Vagina (tissue), 2 donors: ENCODE measurements around the gene CLDN1. TPM values are rescaled to one million over a fixed set of nuclear protein-coding genes. Genes with fewer than 3 reads are reported as not detected.
A peak's percentile ranks its signal among the peaks of the same experiment; 100 is the strongest.

Source experiments
- DNase-seq, 2 donors: peaks; one replicate each; pipeline ENCODE4 v3.0.0-alpha.2; 2017; ENCODE audit errors: extremely low spot score in 2 of 2
- H3K27ac ChIP-seq: fragments of 200-600 bp; sonication (generic); one replicate; pipeline ENCODE4 v1.5.1; 2019
- H3K27me3 ChIP-seq: fragments of 200-600 bp; sonication (generic); one replicate; pipeline ENCODE4 v1.5.1; 2019
- H3K36me3 ChIP-seq, 2 donors: fragments of 200-600 bp; sonication (generic); one replicate each; pipeline ENCODE4 v1.5.1; 2017 to 2019
- H3K4me1 ChIP-seq: fragments of 200-600 bp; sonication (generic); one replicate; pipeline ENCODE4 v1.5.1; 2019
- H3K4me3 ChIP-seq, 2 donors: fragments of 200-600 bp; sonication (generic); 1 replicate in 1 of 2; 2 replicates in 1 of 2; pipeline ENCODE4 v1.5.1; 2016 to 2019
- H3K9me3 ChIP-seq: fragments of 200-600 bp; sonication (generic); one replicate; pipeline ENCODE4 v1.5.1; 2019
- CTCF ChIP-seq, 3 experiments: fragments of 450-650 bp in 2 of 3; fragments of 200-600 bp in 1 of 3; sonication (generic) in 1 of 3; IDR thresholded peaks; one replicate each; pipeline ENCODE4 v1.5.1; 2017 to 2019; ENCODE audit warnings: antibody characterized with exemption in 3 of 3, mild to moderate bottlenecking in 2 of 3, moderate library complexity in 2 of 3
- POLR2A ChIP-seq, 2 donors: fragments of 450-650 bp; IDR thresholded peaks; one replicate each; pipeline ENCODE4 v1.6.1; 2017; ENCODE audit warnings: antibody characterized with exemption in 2 of 2, mild to moderate bottlenecking in 2 of 2, moderate library complexity in 2 of 2
- POLR2AphosphoS5 ChIP-seq, 2 donors: sonication (generic); formaldehyde crosslinking; IDR thresholded peaks; one replicate each; pipeline ENCODE4 v1.9.0; 2017; ENCODE audit warnings: antibody characterized with exemption in 2 of 2, mild to moderate bottlenecking in 2 of 2, low read depth in 1 of 2; ENCODE audit not compliant: insufficient read depth in 1 of 2
- intact Hi-C: fragments of 100-400 bp; cut with DNase I; formaldehyde crosslinking; loops from one replicate; pipeline ENCODE4 v1.15.1; 2023
- total RNA-seq: library from RNA; depleted of rRNA; stranded (reverse); fragments of >200 nt; gene quantifications from one replicate; pipeline ENCODE4 v1.2.3, GENCODE V29; 2016

CLDN1 gene
- 48.6 TPM for total RNA-seq

GRCh38 chr3:190321789-190322603 is at the start of gene CLDN1:
TSS of gene CLDN1 (minus strand) at chr3:190322446. CDS start at chr3:190322206, 240 bp downstream.
- H3K27ac ChIP-seq = no peak within 1 kb of the TSS
- no peaks in the 10 kb centered on the region for H3K9me3 ChIP-seq
- H3K4me1 ChIP-seq = peaks cover 21% of the 10 kb centered on the region
- intact Hi-C loops = loop anchor here (10.0 kb wide), 1 partner anchor 347 kb away; no protein-coding TSS in a partner anchor
- H3K27me3 ChIP-seq = no peaks in the 10 kb centered on the region
- DNase-seq = no peak
- TF ChIP-seq CTCF (IDR thresholded peaks at IDR 0.05) = peak; percentile 54 to 84 (median 76)
- no peak for TF ChIP-seq POLR2A (IDR thresholded peaks at IDR 0.05)
- TF ChIP-seq POLR2AphosphoS5 (IDR thresholded peaks at IDR 0.05; ENCODE audit: insufficient read depth in 1 of 2, low read depth in 1 of 2) = peak in 1 of 2 donors; percentile 60
- H3K36me3 ChIP-seq = no peaks in the 10 kb centered on the region
- H3K4me3 ChIP-seq = peak within 1 kb of the TSS; percentile 49 to 61

- no peak for TF ChIP-seq CTCF (IDR thresholded peaks at IDR 0.05)
- TF ChIP-seq POLR2AphosphoS5 (IDR thresholded peaks at IDR 0.05; ENCODE audit: insufficient read depth in 1 of 2, low read depth in 1 of 2) = no peak
- no peak for TF ChIP-seq POLR2A (IDR thresholded peaks at IDR 0.05)
- Histone ChIP-seq H3K4me1 (peaks cover 4% of the 10 kb centered on the region), H3K36me3 (no peaks in the 10 kb centered on the region), H3K4me3 (no peak overlapping the region), H3K27me3 (no peaks in the 10 kb centered on the region), H3K9me3 (no peaks in the 10 kb centered on the region), H3K27ac (no peak overlapping the region)
- no peak for DNase-seq
- intact Hi-C loops = no loop called here
Measured at GRCh38 chr3:190371152-190371551, 48.9 kb upstream of the CLDN1 start.

GRCh38 chr3:190370369-190370768 is 48.1 kb upstream of the CLDN1 start:
- no peaks in the 10 kb centered on the region for H3K27me3 ChIP-seq
- H3K27ac ChIP-seq = peak overlapping the region; percentile 59
- no peak for DNase-seq
- intact Hi-C loops = no loop called here
- no peaks in the 10 kb centered on the region for H3K36me3 ChIP-seq
- peaks cover 9% of the 10 kb centered on the region for H3K4me1 ChIP-seq
- no peak for TF ChIP-seq CTCF (IDR thresholded peaks at IDR 0.05)
- TF ChIP-seq POLR2AphosphoS5 (IDR thresholded peaks at IDR 0.05; ENCODE audit: insufficient read depth in 1 of 2, low read depth in 1 of 2) = no peak
- no peak for TF ChIP-seq POLR2A (IDR thresholded peaks at IDR 0.05)
- H3K4me3 ChIP-seq = no peak overlapping the region
- H3K9me3 ChIP-seq = no peaks in the 10 kb centered on the region

- TF ChIP-seq POLR2AphosphoS5 (IDR thresholded peaks at IDR 0.05; ENCODE audit: insufficient read depth in 1 of 2, low read depth in 1 of 2) (peak in 1 of 2 donors; percentile 90), POLR2A (IDR thresholded peaks at IDR 0.05) (no peak), CTCF (IDR thresholded peaks at IDR 0.05) (no peak)
- no peaks in the 10 kb centered on the region for H3K36me3 ChIP-seq
- H3K9me3 ChIP-seq = no peaks in the 10 kb centered on the region
- intact Hi-C loops = no loop called here
- DNase-seq = no peak
- H3K27ac ChIP-seq = peak overlapping the region; percentile 59
- peaks cover 9% of the 10 kb centered on the region for H3K4me1 ChIP-seq
- H3K27me3 ChIP-seq = no peaks in the 10 kb centered on the region
- H3K4me3 ChIP-seq = no peak overlapping the region
Measured at GRCh38 chr3:190369668-190370295, 47.5 kb upstream of the CLDN1 start.
